Activated gamma-delta T cell treated with Interleukin-2 at 50 U/mL for 16 hours (primary cell): ENCODE measurements around the gene MADD.
"Not testable (repeated sequence)": the region's sequence is repeated elsewhere in the genome, so short reads cannot be mapped to it uniquely, and the experiment has no call there.

ENCODE experiments used
- DNase-seq: peaks from one replicate; pipeline ENCODE4 v3.0.0-alpha.2; 2020

MADD gene

DNA sequence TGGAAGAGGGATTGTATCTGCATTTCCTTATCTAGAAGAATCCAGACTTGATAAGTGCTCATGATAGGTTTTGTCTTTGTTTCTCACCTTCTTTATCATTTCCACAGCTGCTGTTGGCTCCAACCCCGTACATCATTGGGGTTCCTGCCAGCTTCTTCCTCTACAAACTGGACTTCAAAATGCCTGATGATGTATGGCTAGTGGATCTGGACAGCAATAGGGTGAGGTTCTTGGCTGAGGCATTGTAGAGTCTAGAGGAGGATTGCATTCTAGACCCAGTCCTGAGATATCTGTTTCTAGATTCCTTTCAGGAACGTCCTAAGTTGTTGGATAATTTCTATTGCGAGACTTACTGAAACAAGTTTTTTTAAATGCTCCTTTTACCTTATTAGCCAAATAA, 8.1 kb downstream of the MADD start:
- DNase-seq = no peak

DNA sequence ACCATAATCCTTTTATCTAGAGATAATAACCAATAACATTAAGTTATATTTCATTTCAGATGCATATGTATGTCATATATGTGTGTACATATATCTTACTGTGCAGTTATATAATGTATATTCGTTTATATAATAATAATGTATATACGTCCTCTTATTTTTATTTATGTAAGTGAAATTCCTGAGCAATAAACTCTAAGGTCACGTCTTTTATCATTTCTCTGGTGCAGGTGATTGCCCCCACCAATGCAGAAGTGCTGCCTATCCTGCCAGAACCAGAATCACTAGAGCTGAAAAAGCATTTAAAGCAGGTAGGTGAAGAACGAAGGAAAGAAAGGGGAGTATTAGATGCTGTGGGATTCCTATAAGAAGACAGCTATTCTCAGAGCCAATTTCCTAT, 8.8 kb downstream of the MADD start:
- no peak for DNase-seq

DNA sequence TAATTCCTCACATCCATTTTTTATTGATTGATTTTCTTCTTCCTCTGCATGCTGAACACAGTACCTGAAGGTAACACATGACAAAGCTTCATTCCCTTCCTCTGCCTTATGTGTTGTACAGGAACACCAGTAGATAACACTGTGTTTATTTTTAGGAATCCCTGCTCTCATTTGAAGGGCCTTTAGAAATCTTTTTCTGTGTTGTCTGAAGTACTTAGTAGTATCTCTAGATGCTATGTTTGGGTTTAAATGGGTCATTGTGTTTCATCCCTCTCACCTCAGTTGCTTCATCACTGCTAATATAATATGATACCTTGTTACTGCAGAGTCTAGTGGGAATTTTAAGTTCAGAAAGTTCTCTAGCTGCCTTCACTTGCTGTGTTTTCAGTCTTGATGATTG, 10.2 kb downstream of the MADD start:
- no peak for DNase-seq

DNA sequence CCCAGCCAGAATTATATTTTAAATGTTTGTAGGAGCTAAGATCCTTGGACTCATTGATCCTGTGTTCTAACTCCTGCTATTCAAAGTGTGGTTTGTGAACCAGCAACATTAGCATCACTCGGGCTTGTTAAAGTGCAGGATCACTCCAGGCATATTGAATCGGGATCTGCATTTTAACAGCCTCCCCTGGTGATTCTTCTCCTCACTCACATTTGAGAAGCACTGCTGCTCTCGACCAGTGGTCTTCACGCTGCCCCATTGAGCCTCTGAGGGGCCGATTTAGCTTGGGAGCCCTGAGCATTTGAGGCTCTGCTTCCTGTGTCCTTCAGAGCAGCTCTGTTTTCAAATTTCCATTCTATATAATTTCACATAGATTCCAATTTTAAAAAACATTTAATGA, 10.9 kb downstream of the MADD start:
- no peak for DNase-seq

DNA sequence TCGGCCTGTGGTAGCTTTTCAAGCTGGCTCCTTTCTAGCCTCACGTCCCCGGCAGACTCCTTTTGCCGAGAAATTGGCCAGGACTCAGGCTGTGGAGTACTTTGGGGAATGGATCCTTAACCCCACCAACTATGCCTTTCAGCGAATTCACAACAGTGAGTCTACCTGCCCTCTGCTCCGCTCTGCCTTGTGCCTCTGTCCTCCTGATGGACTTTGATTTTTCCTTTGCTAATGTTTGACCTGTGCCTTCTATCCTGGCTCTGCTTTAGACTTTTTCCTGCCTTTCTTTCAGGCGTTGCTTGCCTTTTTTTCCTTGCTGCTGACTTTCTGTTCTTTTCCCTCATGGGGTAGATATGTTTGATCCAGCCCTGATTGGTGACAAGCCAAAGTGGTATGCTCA, 12.5 kb downstream of the MADD start:
- DNase-seq = no peak

DNA sequence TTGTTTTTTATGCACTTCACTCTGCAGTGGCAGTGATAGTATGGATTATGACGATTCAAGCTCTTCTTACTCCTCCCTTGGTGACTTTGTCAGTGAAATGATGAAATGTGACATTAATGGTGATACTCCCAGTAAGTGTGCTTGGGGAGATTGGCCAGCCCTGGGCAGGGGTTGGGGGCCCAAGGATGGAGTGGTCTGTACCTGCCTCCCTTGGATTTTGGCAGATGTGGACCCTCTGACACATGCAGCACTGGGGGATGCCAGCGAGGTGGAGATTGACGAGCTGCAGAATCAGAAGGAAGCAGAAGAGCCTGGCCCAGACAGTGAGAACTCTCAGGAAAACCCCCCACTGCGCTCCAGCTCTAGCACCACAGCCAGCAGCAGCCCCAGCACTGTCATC, 14.2 kb downstream of the MADD start:
- DNase-seq = no peak

DNA sequence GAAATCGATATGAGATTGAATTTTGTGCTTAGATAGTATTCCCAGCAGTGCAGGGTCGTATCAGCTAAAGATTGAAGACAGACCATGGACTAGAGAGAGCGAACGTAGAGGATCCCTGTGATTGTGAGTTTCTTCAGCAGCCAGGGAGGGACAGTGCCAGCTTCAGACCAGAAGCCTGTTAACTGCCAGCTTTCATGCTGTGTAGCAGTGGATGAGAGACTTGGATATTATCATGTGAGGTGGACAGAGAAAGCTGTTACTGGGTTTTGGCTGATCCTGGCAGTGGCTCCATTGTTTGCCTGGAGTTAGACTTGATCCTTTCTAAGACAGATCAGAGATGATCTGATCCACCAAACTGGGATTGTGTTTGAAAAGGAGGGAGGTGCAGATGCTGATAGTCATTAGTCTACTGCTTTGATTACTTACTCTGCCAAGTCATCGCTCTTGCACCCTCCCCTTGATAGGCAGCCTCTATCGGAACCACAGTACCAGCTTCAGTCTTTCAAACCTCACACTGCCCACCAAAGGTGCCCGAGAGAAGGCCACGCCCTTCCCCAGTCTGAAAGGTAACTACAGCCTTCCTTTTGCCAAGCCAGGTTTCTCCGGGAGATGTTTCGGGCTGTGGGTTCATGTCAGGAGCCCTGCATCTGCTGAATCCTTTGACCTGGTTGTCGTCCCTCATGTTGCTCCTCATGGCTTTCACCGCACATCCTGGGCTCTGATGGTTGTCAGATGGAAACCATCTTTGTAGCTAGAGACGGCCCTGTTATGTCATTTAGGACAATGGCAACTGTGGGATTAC, 16.2 kb downstream of the MADD start:
- no peak for DNase-seq

DNA sequence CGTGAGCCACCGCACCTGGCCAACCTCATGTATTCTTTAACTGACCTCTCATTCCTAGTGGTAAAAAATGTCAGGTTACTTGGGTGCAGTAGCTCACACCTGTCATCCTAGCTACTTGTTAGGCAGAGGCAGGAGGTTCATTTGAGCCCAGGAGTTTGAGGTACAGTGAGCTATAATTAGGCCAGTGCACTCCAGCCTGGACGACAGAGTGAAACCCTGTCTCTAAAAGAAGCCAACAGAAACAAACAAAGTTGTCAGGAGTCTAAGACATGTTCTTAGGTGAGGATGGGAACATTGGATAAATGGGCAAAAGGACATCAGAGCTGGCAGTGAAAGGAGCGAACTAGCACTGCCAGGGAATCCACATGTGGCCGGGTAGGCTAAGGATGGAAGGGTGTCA, 18.1 kb downstream of the MADD start:
- DNase-seq = no peak

DNA sequence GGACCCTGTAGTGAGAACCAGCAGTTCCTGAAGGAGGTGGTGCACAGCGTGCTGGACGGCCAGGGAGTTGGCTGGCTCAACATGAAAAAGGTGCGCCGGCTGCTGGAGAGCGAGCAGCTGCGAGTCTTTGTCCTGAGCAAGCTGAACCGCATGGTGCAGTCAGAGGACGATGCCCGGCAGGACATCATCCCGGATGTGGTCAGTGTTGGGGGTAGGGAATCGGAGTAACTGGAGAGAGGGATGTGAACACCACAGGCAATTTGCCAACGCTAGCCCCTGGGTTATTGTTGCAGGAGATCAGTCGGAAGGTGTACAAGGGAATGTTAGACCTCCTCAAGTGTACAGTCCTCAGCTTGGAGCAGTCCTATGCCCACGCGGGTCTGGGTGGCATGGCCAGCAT, 19.9 kb downstream of the MADD start:
- DNase-seq = no peak

DNA sequence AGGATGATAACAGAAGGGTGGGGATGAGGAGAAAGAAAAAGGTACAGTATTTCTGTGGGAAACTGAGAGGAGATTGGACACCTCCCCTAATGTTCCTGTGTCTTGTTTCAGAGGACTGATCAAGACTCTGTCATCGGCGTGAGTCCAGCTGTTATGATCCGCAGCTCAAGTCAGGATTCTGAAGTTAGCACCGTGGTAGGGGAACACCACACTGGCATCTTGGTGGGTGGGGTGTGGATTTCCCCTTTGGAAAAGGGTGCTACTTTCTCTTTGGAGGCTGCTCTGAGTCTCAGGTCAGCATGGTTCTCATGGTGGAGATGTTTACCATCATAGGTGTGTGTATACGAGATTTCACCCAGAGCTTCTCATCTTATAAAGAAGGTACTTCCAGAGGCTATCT, 25.5 kb downstream of the MADD start:
- no peak for DNase-seq

DNA sequence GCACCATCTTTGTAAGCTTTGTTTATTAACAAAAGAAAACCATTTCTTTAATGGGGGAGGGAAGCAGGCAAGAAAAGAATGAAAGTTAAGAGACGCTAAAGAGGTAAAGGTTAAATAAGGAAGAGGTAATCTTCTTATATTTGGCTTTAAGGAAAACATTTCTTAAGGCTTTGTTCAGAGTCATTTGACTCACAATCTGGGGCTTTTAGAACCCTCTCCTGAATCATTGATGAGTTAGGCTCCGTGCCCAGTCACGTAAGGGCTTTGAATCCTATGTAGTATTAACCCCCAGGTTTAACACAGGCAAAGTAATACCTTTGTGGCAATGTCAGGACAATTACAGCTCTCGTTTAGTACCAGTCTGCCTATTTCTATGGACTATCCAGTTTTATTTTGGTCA, 26.1 kb downstream of the MADD start:
- no peak for DNase-seq

DNA sequence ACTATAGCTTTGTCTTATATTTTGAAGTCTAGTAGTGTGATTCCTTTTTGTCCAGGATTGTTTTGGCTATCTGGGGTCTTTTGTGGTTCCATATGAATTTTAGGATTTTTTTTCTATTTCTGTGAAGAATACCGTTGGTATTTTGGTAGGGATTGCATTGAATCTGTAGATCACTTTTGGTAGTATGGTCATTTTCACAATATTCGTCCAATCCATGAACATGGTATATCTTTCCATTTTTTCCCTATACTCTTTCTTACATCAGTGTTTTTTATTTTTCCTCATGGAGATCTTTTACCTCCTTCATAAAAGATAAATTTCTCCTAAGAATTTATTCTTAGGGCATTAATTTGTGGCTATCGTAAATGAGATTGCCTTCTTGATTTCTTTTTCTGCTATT, 29.1 kb downstream of the MADD start:
- DNase-seq = no peak

DNA sequence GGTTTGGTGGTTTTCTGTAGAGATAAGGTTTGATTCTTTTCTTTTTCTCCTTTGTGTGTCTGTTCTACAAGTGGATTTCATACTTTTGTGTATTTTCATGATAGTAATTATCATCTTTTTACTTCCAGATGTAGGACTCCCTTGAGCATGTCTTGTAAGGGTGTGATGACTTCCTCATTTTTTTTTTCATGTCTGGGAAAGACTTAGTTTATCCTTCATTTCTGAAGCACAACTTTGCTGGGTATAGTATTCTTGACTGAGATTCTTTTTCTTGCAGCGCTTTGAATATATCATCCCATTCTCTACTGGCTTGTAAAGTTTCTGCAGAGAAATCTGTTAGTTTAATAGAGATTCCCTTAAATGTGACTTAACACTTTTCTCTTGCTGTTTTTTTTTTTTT, 32.9 kb downstream of the MADD start:
- DNase-seq = no peak

DNA sequence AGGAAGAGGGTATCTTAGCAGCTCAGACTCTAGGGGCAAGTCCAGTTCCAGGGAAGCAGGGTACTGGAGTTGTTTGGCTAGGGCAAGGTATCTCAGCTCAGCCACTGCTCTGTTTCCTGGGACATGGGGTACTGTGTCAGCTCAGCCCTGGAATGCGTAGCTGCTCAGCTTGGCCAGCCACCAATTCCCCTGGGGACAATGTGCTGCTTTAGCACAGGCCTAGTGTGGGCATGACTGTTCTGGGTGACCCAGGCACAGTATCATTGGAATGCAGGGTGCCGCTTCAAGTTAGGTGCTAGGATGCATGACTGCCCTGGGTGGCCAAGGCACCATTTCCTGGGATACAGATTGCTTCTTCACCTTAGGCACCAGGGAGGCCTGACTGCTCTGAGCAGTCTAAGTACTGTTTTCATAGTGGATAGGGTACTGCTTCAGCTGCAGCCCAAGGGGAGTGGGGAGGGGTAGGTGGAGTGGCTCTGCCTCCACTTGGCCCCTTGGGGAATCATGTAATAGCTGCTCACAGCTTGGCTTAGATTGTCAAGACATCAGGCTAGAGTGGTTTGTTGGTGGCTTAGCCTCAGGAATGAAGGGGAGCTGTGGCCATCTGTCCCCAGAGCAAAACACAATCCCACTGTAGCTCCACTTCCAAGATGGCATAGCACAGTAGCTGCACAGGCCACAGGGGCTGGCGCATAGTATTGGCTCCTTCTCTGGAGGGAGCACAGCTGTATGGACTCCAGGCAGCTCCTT, 36.0 kb downstream of the MADD start:
- DNase-seq = no peak

DNA sequence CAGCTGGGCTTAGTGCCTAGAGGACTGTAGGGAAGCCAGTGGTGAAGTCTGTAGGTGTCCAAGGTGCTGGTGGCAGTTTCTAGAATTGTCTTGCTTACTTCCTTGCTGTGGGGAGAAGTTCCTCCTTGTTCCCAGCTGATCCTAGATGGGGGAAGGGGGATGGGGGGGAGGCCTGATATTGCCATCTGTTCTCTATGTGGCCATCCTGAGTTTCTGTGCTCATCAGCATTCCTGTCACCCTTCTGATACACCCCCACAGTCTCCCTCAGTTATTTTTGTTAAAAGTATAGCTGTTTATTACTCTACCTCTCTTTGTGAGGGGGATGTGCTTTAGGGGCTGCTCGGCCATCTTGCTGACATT, 36.5 kb downstream of the MADD start:
- DNase-seq = no peak

DNA sequence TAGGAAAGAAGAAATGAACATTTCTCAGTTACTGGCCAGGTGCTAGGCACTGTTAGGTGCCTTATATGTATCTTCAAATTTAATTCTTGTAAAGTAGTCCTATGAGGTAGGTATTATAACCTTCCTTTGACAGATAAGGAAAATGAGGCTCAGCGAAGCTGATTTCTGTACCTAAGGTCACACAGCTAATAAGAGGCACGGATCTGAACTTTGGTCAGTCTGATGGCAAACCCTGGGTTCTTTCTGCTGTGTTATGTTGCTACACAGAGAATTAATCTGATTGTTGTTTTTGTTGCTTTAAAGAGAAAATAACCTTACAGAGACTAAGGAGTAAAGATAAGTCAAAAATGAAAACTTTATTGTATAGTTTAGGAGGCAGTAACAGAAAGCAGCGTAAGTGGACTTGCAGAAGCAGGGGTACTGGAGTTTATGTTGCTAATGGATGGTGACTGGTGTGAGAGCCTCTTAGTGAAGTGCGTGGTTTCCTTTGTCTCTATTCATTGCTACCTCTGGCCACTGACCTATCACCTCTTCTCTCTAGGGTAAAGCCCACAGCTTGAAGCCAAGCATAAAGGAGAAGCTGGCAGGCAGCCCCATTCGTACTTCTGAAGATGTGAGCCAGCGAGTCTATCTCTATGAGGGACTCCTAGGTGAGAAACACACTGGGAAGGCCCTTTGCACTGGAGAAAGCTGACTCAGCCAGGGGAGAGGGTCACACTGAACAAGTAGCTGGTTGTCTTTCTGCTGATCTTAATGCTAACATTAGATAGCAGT, 38.3 kb downstream of the MADD start:
- DNase-seq = no peak

DNA sequence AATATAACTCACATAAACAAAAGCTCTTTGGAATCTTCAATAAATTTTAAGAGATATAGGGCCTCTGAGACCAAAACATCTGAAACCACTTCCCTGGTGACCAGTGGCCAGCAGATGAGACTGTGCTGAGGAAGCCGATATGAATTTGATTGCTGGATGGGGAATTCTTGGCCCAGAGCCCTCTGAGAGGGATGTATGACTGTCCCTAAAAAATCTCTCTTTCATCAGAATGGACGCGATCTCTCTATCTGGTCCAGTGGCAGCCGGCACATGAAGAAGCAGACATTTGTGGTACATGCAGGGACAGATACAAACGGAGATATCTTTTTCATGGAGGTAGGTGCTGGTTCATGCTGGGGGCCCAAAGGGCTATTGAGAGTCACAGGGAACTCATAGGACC, 45.1 kb downstream of the MADD start:
- no peak for DNase-seq

DNA sequence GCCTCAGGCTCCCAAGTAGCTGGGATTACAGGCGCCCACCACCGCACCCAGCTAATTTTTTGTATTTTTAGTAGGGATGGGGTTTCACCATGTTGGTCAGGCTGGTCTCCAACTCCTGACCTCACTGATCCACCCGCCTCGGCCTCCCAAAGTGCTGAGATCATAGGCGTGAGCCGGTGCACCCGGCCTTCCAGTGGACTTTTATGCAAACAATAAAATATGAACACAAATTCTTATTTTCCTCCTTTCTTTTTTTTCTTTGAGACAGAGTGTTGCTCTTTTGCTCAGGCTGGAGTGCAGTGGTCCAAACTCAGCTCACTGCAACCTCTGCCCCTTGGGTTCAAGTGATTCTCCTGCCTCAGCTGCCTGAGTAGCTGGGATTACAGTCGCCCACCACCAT, 46.6 kb downstream of the MADD start:
- DNase-seq = not testable (repeated sequence)

DNA sequence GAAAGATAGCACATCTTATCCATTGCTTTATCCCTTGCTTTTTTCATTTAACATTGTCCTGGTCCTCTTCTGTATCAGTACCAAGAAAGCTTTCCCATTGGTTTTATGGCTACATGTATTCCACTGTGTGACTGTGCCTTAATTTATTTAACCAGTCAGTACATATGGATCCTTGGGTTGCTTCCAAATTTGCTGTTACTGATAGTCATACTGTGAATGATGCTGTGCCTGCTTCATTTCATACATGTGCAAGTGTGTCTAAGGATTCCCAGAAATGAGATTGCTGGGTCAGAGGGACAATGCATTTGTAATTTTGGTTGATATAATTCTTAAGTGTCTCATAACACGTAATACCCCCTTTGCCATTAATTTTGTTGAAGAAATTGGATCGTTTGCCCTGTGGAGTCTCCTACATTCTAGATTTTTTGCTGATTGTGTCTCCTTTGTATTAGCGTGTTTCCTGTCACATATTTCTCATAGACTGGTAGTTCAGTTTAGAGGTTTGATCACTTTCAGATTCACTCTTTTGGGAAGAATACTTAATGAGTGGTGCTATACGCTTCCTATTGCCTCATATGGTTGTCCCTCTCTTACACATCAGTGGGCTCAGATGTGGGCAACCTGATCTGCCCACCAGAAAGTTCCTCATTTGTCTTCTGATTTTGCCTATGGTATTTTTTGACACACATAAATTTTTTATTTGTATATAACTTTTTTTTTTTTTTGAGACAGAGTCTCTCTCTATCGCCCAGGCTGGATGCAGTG, 47.3 kb downstream of the MADD start:
- DNase-seq = no peak

DNA sequence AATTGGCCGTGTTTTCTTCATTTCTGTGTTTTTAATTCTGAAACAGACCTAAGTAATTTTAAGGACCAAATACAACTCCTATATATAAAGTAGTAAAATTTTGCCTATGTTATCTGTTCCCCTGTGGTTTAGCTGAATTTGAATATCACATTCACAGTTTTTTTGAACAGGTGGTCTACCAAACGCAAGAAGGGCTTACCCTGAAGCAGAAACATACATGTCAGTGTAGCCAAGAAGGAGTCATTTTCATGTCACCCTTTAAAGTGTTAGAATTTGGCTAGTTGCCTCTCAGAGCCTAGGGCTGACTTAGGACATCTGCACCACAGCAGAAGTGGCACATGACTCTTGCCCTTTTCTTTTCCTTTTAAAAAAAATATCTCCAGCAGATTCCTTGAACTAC, 48.2 kb downstream of the MADD start:
- DNase-seq = no peak

DNA sequence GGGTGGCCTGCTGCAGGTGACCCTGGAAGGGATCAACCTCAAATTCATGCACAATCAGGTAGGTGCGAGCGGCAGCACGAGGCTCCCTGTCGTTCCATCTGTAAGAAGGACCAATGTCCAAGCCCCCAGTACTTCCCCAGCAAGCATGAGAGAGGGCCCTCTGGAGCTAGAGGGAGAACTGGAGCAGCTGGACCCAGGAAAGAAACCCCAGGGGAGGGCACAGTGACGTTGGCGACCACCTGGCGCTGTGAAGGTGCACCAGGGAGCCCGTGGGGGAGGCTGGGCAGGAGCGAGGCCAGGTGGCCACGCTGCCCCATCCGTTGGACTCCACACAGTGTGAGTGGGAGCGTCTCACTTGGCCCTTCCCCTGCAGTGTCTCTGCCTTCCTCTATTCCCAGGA, 54.6 kb downstream of the MADD start:
- no peak for DNase-seq

DNA sequence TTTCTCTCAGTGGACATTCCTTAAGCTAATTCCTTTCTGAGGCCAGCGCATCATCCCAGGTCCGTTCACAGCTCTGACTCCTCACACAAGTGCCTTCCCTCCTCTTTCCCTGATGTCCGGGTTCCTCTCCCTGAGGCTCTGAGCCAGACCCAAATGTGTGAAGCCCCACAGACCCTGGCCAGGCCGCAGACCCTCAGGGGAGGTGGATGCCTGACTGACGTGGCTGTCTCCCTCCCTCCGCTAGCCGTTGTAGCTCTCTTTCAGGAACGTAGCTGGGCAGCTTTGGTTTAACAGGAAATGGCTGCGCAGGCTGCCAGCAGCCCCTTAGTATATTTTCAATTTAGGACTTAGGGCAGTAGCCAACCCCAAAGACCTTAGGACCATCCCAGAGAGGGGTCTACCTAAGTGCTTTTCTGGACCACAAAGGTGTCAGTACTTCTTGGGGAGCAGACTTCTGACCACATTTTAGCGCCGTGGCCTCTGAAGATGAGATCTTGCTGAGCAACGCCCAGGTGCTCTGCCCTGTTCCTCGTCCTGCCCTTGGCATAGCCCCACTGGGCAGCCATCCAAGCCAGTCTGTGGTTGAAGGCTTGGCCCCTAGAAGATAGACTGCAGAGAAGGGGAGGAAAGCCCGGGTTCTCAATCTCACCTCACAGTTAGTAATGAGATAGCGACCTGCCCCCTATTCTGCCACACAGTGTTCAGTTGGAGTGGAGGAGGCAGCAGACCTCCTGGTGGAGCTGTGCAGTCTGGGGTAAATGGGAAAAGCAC, 55.5 kb downstream of the MADD start:
- no peak for DNase-seq
